ENCODE results near the gene GP1BB. TPM values are rescaled to one million over a fixed set of nuclear protein-coding genes. Genes with fewer than 3 reads are reported as not detected.

GP1BB gene
- total and polyA plus RNA-seq, 2 donors (not counting 3 experiments of a cell fraction or from before 2014, with no cell fraction given), result 1.7 to 6.2 TPM

DNA sequence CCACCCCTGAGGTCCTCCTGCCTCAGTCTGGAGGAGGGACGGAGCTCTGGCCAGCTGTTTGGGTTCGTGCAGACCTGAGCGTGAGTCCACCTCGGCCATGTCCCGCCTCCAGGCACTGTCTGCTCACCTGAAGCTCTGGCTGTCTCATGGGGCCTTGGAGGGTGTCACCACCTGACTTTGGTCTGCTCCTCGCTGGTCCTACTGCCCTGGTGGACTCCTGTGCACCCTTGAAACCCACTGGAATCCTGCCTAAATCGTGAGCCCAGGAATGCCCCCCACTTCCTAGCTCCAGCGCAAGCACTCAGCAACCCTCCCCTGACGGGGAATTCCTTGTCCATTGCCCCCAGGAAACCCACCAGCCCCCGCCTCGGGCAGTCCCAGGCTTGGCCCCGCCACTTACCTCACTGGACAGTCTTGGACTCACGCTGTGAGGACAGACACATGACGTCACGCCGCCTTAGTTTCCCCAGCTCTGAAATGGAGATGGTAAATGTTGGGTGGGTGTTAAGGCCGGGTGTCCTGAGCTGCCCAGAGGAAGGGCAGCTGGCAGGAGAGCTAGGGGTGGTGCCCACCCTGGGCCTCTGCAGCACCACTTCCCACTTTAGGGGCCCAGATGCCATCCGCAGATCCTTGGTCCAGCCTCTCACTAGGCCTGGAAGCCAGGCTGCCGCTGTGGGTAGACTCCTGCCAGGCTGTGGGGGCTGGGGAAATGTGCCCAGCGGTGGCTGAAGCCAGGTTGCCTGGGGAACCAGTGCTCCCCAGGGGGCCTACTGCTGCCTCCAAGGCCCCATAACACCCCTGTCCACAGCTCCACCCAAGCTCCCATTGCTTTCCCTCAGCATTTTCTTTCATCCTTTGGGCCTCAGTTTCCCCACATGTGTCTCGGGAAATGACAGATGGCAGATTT lies 19.1 kb downstream of the GP1BB start:
- intact Hi-C loops (cut with micrococcal nuclease) (no loop called here), dilution Hi-C loops (cut with MboI; ENCODE audit: extremely low pct_ligation_motif_present, low sequenced_read_pairs) (no loop called here)
- Histone ChIP-seq H4K20me1 (replicated peaks; ENCODE audit: control insufficient read depth, extremely low read depth, insufficient read depth, low read length) (no peaks in the 10 kb centered on the region), H3K9me1 (replicated peaks; ENCODE audit: control insufficient read depth, extremely low read depth, insufficient read depth, low read length) (no peaks in the 10 kb centered on the region), H3K4me3 (replicated peaks in 1 of 3; ENCODE audit: insufficient read depth in 1 of 3, low read depth in 1 of 3, low read length in 3 of 3) (no peak overlapping the region), H3K79me2 (ENCODE audit: control insufficient read depth, insufficient read depth, low read length) (no peaks in the 10 kb centered on the region), H2AFZ (ENCODE audit: low read depth, low read length) (no peak overlapping the region), H3K27ac (ENCODE audit: insufficient read depth, low read depth, low read length) (no peak overlapping the region), H3K36me3 (ENCODE audit: control insufficient read depth in 2 of 2, extremely low read depth in 1 of 2, insufficient read depth in 2 of 2, low read length in 2 of 2) (no peaks in the 10 kb centered on the region), H3K27me3 (ENCODE audit: control insufficient read depth in 2 of 2, insufficient read depth in 2 of 2, low read length in 2 of 2) (no peaks in the 10 kb centered on the region), H3K4me2 (ENCODE audit: insufficient read depth, low read length) (no peak overlapping the region), H3K4me1 (ENCODE audit: control insufficient read depth, extremely low read depth, insufficient read depth, low read length) (peaks cover 9% of the 10 kb centered on the region), H3K9ac (replicated peaks; ENCODE audit: extremely low read depth, insufficient read depth, low read length) (no peak overlapping the region), H3K9me3 (replicated peaks; ENCODE audit: control insufficient read depth, insufficient read depth, low read length) (no peaks in the 10 kb centered on the region)
- CTCF ChIA-PET, result interaction anchor here (0.6 to 2.4 kb wide), 5 partner anchors 11 to 168 kb away, joined by 3 to 15 read pairs (median 4); no protein-coding TSS in a partner anchor
- POLR2A ChIA-PET, result no interaction called here
- no peak for TF ChIP-seq MYC (IDR thresholded peaks at IDR 0.05; ENCODE audit: low read depth, low read length)
- TF ChIP-seq, protein P1, sequence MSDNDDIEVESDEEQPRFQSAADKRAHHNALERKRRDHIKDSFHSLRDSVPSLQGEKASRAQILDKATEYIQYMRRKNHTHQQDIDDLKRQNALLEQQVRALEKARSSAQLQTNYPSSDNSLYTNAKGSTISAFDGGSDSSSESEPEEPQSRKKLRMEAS (IDR thresholded peaks at IDR 0.05; ENCODE audit: insufficient read depth, insufficient read length), result no peak
- no peak for TF ChIP-seq POLR2AphosphoS5 (IDR thresholded peaks at IDR 0.05; ENCODE audit: insufficient read depth, low read depth, low read length)
- TF ChIP-seq, protein P2, sequence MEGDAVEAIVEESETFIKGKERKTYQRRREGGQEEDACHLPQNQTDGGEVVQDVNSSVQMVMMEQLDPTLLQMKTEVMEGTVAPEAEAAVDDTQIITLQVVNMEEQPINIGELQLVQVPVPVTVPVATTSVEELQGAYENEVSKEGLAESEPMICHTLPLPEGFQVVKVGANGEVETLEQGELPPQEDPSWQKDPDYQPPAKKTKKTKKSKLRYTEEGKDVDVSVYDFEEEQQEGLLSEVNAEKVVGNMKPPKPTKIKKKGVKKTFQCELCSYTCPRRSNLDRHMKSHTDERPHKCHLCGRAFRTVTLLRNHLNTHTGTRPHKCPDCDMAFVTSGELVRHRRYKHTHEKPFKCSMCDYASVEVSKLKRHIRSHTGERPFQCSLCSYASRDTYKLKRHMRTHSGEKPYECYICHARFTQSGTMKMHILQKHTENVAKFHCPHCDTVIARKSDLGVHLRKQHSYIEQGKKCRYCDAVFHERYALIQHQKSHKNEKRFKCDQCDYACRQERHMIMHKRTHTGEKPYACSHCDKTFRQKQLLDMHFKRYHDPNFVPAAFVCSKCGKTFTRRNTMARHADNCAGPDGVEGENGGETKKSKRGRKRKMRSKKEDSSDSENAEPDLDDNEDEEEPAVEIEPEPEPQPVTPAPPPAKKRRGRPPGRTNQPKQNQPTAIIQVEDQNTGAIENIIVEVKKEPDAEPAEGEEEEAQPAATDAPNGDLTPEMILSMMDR (IDR thresholded peaks at IDR 0.05; ENCODE audit: extremely low read depth in 1 of 2, insufficient read depth in 1 of 2, low read depth in 1 of 2, low read length in 2 of 2), result no peak
- no peak for TF ChIP-seq GATA2 (IDR thresholded peaks at IDR 0.05; ENCODE audit: insufficient read depth, insufficient read length, low read depth, low read length)
- no peak for TF ChIP-seq FOS (IDR thresholded peaks at IDR 0.05; ENCODE audit: borderline replicate concordance, insufficient read depth, low read length)
- no peak for TF ChIP-seq POLR2A (IDR thresholded peaks at IDR 0.05; ENCODE audit: low read depth, low read length)
- no peak for TF ChIP-seq JUN (IDR thresholded peaks at IDR 0.05; ENCODE audit: borderline replicate concordance, insufficient read depth, insufficient read length, low read depth)
- no TSS peak for BruUV-seq (replicated peaks)
- DNase-seq (ENCODE audit: low read depth, low spot score), result no peak
- FAIRE-seq, result no peak

All from endothelial cell of umbilical vein (primary cell).